HG02610 (cell line): ENCODE results near the gene KRT86.
A peak's percentile ranks its signal among the peaks of the same experiment; 100 is the strongest.
"Not testable (repeated sequence)": the region's sequence is repeated elsewhere in the genome, so short reads cannot be mapped to it uniquely, and the experiment has no call there.

Experiments
- ATAC-seq: cut with Tn5 transposase; IDR thresholded peaks from one replicate; pipeline ENCODE4 v1.9.1; 2021; ENCODE audit warnings: mild to moderate bottlenecking, moderate library complexity; ENCODE audit not compliant: unreplicated experiment

KRT86 gene

GRCh38 chr12:52267266-52267665 lies 7.2 kb upstream of the KRT86 start:
- ATAC-seq, result no peak

GRCh38 chr12:52267699-52268098 lies 6.7 kb upstream of the KRT86 start:
- no peak for ATAC-seq

GRCh38 chr12:52268212-52268611 lies 6.2 kb upstream of the KRT86 start:
- ATAC-seq, result no peak

- no peak for ATAC-seq
Measured at GRCh38 chr12:52270541-52271070, 3.8 kb upstream of the KRT86 start.

GRCh38 chr12:52271158-52271557 lies 3.3 kb upstream of the KRT86 start:
- ATAC-seq, result no peak

GRCh38 chr12:52275686-52276085 lies 1.2 kb downstream of the KRT86 start:
- ATAC-seq, result no peak

GRCh38 chr12:52277486-52278245 lies 3.2 kb downstream of the KRT86 start:
- ATAC-seq, result no peak

GRCh38 chr12:52278575-52279421 lies 4.4 kb downstream of the KRT86 start:
- peak; percentile 67 for ATAC-seq

- no peak for ATAC-seq
Measured at GRCh38 chr12:52279422-52280318, 5.2 kb downstream of the KRT86 start.

- ATAC-seq, result no peak
Measured at GRCh38 chr12:52280319-52280795, 5.9 kb downstream of the KRT86 start.

GRCh38 chr12:52280796-52281560 lies 6.5 kb downstream of the KRT86 start:
- no peak for ATAC-seq

GRCh38 chr12:52284562-52285171 lies 10.2 kb downstream of the KRT86 start:
- ATAC-seq, result no peak

- no peak for ATAC-seq
Measured at GRCh38 chr12:52285172-52285745, 10.8 kb downstream of the KRT86 start.

- ATAC-seq, result no peak
Measured at GRCh38 chr12:52285851-52286530, 11.5 kb downstream of the KRT86 start.

- ATAC-seq, result not testable (repeated sequence)
Measured at GRCh38 chr12:52286857-52287785, 12.7 kb downstream of the KRT86 start.

GRCh38 chr12:52287816-52288805 lies 13.7 kb downstream of the KRT86 start:
- ATAC-seq, result peak; percentile 81
